Activated gamma-delta T cell treated with anti-CD3 and anti-CD28 coated beads, Interleukin-2, amount 50 U/mL, for 16 hours (primary cell): ENCODE data around the gene AKAP7.
A peak's percentile ranks its signal among the peaks of the same experiment; 100 is the strongest.

Source experiments
- DNase-seq: peaks from one replicate; pipeline ENCODE4 v3.0.0-alpha.2; 2020; ENCODE audit warnings: low read depth

AKAP7 gene

GRCh38 chr6:131199568-131200272 lies 64.5 kb downstream of the AKAP7 start:
- DNase-seq = peak; percentile 61

- DNase-seq = no peak
These were observed 70.4 kb downstream of the AKAP7 start for GRCh38 chr6:131205481-131206244.

- DNase-seq = no peak
These were observed 71.4 kb downstream of the AKAP7 start for GRCh38 chr6:131206463-131207251.

GRCh38 chr6:131208787-131209186 lies 73.5 kb downstream of the AKAP7 start:
- DNase-seq = no peak

- DNase-seq = no peak
These were observed 75.2 kb downstream of the AKAP7 start for GRCh38 chr6:131210469-131210868.

GRCh38 chr6:131212024-131212423 lies 76.8 kb downstream of the AKAP7 start:
- DNase-seq = no peak

GRCh38 chr6:131212913-131213312 lies 77.6 kb downstream of the AKAP7 start:
- no peak for DNase-seq

- no peak for DNase-seq
These were observed 78.3 kb downstream of the AKAP7 start for GRCh38 chr6:131213501-131213990.

GRCh38 chr6:131215219-131215618 lies 80.0 kb downstream of the AKAP7 start:
- DNase-seq = no peak

- DNase-seq = no peak
These were observed 81.0 kb downstream of the AKAP7 start for GRCh38 chr6:131216246-131216645.

- DNase-seq = no peak
These were observed 87.5 kb downstream of the AKAP7 start for GRCh38 chr6:131222773-131223172.

- no peak for DNase-seq
These were observed 88.1 kb downstream of the AKAP7 start for GRCh38 chr6:131223416-131223815.

- DNase-seq = no peak
These were observed 89.9 kb downstream of the AKAP7 start for GRCh38 chr6:131225127-131225526.

GRCh38 chr6:131225959-131226358 lies 90.7 kb downstream of the AKAP7 start:
- no peak for DNase-seq

GRCh38 chr6:131226459-131227157 lies 91.3 kb downstream of the AKAP7 start:
- DNase-seq = no peak

- no peak for DNase-seq
These were observed 91.9 kb downstream of the AKAP7 start for GRCh38 chr6:131227158-131227543.

- DNase-seq = no peak
These were observed 95.8 kb downstream of the AKAP7 start for GRCh38 chr6:131231103-131231502.

- no peak for DNase-seq
These were observed 96.6 kb downstream of the AKAP7 start for GRCh38 chr6:131231891-131232290.

- DNase-seq = no peak
These were observed 109.7 kb downstream of the AKAP7 start for GRCh38 chr6:131244942-131245341.

- DNase-seq = no peak
These were observed 114.9 kb downstream of the AKAP7 start for GRCh38 chr6:131250122-131250521.

- no peak for DNase-seq
These were observed 115.7 kb downstream of the AKAP7 start for GRCh38 chr6:131250936-131251335.

- DNase-seq = no peak
These were observed 116.4 kb downstream of the AKAP7 start for GRCh38 chr6:131251590-131252199.
